HG03521 (cell line): ENCODE results near the gene ZNF529.

ENCODE experiments used
- ATAC-seq: cut with Tn5 transposase; IDR thresholded peaks from one replicate; pipeline ENCODE4 v1.9.1; 2021; ENCODE audit warnings: mild to moderate bottlenecking, moderate library complexity; ENCODE audit not compliant: unreplicated experiment

Gene ZNF529

GRCh38 chr19:36514012-36514612, 59.0 kb downstream of the ZNF529 start:
- ATAC-seq, result no peak

- no peak for ATAC-seq
These were observed 64.8 kb downstream of the ZNF529 start for GRCh38 chr19:36508325-36508724.

GRCh38 chr19:36501973-36502372, 71.1 kb downstream of the ZNF529 start:
- ATAC-seq, result no peak

GRCh38 chr19:36497001-36497400, 76.1 kb downstream of the ZNF529 start:
- ATAC-seq, result no peak
